ACC112 (cell line): ENCODE measurements around the gene SNX25.
A peak's percentile ranks its signal among the peaks of the same experiment; 100 is the strongest.

ENCODE experiments used
- H2AFZ ChIP-seq: fragments of 200-600 bp; sonication (generic); one replicate; pipeline ENCODE4 v1.6.0; 2017; ENCODE audit warnings: antibody characterized with exemption, low read length; ENCODE audit not compliant: unreplicated experiment
- H3K27ac ChIP-seq: fragments of 200-600 bp; sonication (generic); 2 replicates; pipeline ENCODE4 v1.5.1; 2014; ENCODE audit warnings: low read depth, mild to moderate bottlenecking, antibody characterized with exemption, low read length, moderate library complexity
- H3K27me3 ChIP-seq: fragments of 200-600 bp; sonication (generic); 2 replicates; pipeline ENCODE4 v1.6.1; 2014; ENCODE audit warnings: mild to moderate bottlenecking, antibody characterized with exemption, low read length, moderate library complexity, mixed read lengths; ENCODE audit not compliant: insufficient read depth
- H3K36me3 ChIP-seq: fragments of 200-600 bp; sonication (generic); 2 replicates; pipeline ENCODE4 v1.6.1; 2016; ENCODE audit warnings: mild to moderate bottlenecking, antibody characterized with exemption, low read length, moderate library complexity, mixed read lengths; ENCODE audit not compliant: insufficient read depth
- H3K4me1 ChIP-seq: fragments of 200-600 bp; sonication (generic); one replicate; pipeline ENCODE4 v1.6.1; 2016; ENCODE audit warnings: low read length, mixed read lengths; ENCODE audit not compliant: insufficient read depth, unreplicated experiment, control insufficient read depth
- H3K4me3 ChIP-seq: fragments of 200-600 bp; sonication (generic); 2 replicates; pipeline ENCODE4 v1.5.1; 2014; ENCODE audit warnings: mild to moderate bottlenecking, low read depth, low read length
- H3K79me2 ChIP-seq: fragments of 200-600 bp; sonication (generic); one replicate; pipeline ENCODE4 v1.6.0; 2016; ENCODE audit warnings: low read length; ENCODE audit not compliant: control insufficient read depth, unreplicated experiment, insufficient read depth

SNX25 gene

GRCh38 chr4:185209031-185209851, at the start of gene SNX25:
Gene SNX25 (plus strand): TSS chr4:185209598. CDS start chr4:185209827, 229 bp downstream.
- Histone ChIP-seq H3K27me3 (no peaks in the 10 kb centered on the region), H3K36me3 (no peaks in the 10 kb centered on the region), H3K79me2 (peaks cover 51% of the 10 kb centered on the region), H3K4me1 (peaks cover 20% of the 10 kb centered on the region), H3K27ac (peak within 1 kb of the TSS; percentile 49; the same call in 1 of the 2 replicates), H3K4me3 (peak within 1 kb of the TSS; percentile 80), H2AFZ (peak within 1 kb of the TSS; percentile 96)

GRCh38 chr4:185165605-185166063, 43.8 kb upstream of the SNX25 start:
- Histone ChIP-seq H3K36me3 (peaks cover 17% of the 10 kb centered on the region; the same call in 1 of the 2 replicates), H3K27ac (peak overlapping the region; percentile 18), H3K4me3 (peak overlapping the region; percentile 15; the same call in 1 of the 2 replicates), H3K4me1 (peaks cover 20% of the 10 kb centered on the region), H3K27me3 (no peaks in the 10 kb centered on the region), H2AFZ (peak overlapping the region; percentile 5), H3K79me2 (no peaks in the 10 kb centered on the region)

- Histone ChIP-seq H3K79me2 (peaks cover 2% of the 10 kb centered on the region), H3K36me3 (peaks cover 8% of the 10 kb centered on the region; the same call in 1 of the 2 replicates), H3K27ac (no peak overlapping the region)
Observed at GRCh38 chr4:185167234-185167633, 42.2 kb upstream of the SNX25 start.

GRCh38 chr4:185171373-185172071, 37.9 kb upstream of the SNX25 start:
- Histone ChIP-seq H3K4me1 (peaks cover 10% of the 10 kb centered on the region), H3K36me3 (peaks cover 16% of the 10 kb centered on the region), H2AFZ (no peak overlapping the region), H3K4me3 (no peak overlapping the region), H3K27ac (no peak overlapping the region), H3K79me2 (peaks cover 2% of the 10 kb centered on the region), H3K27me3 (no peaks in the 10 kb centered on the region)

More at GRCh38 chr4:185167234-185167633, 42.2 kb upstream of the SNX25 start:
- Histone ChIP-seq H2AFZ (no peak overlapping the region), H3K4me3 (no peak overlapping the region), H3K27me3 (no peaks in the 10 kb centered on the region), H3K4me1 (peaks cover 20% of the 10 kb centered on the region)

GRCh38 chr4:185179488-185179887, 29.9 kb upstream of the SNX25 start:
- Histone ChIP-seq H3K27me3 (no peaks in the 10 kb centered on the region), H3K36me3 (peaks cover 6% of the 10 kb centered on the region; the same call in 1 of the 2 replicates), H3K27ac (no peak overlapping the region), H3K4me3 (no peak overlapping the region), H3K79me2 (peaks cover 26% of the 10 kb centered on the region), H2AFZ (no peak overlapping the region), H3K4me1 (peaks cover 15% of the 10 kb centered on the region)

GRCh38 chr4:185182239-185182638, 27.2 kb upstream of the SNX25 start:
- peaks cover 15% of the 10 kb centered on the region for H3K4me1 ChIP-seq
- H3K79me2 ChIP-seq, result peaks cover 29% of the 10 kb centered on the region
- no peaks in the 10 kb centered on the region for H3K27me3 ChIP-seq
- H2AFZ ChIP-seq, result no peak overlapping the region
- no peaks in the 10 kb centered on the region for H3K36me3 ChIP-seq
- peak overlapping the region; percentile 46; the same call in 1 of the 2 replicates for H3K27ac ChIP-seq
- H3K4me3 ChIP-seq, result no peak overlapping the region

GRCh38 chr4:185183622-185184281, 25.6 kb upstream of the SNX25 start:
- H3K4me1 ChIP-seq, result peaks cover 15% of the 10 kb centered on the region
- H3K27me3 ChIP-seq, result no peaks in the 10 kb centered on the region
- peaks cover 29% of the 10 kb centered on the region for H3K79me2 ChIP-seq
- H3K4me3 ChIP-seq, result no peak overlapping the region
- no peaks in the 10 kb centered on the region for H3K36me3 ChIP-seq
- no peak overlapping the region for H2AFZ ChIP-seq
- H3K27ac ChIP-seq, result no peak overlapping the region

- Histone ChIP-seq H3K27me3 (no peaks in the 10 kb centered on the region), H2AFZ (no peak overlapping the region), H3K36me3 (peaks cover 9% of the 10 kb centered on the region; the same call in 1 of the 2 replicates), H3K79me2 (peaks cover 19% of the 10 kb centered on the region), H3K4me3 (no peak overlapping the region), H3K27ac (no peak overlapping the region), H3K4me1 (peaks cover 8% of the 10 kb centered on the region)
Observed at GRCh38 chr4:185186769-185187168, 22.6 kb upstream of the SNX25 start.

GRCh38 chr4:185189606-185190305, 19.6 kb upstream of the SNX25 start:
- H3K27ac ChIP-seq, result no peak overlapping the region
- H3K79me2 ChIP-seq, result peaks cover 26% of the 10 kb centered on the region
- peaks cover 9% of the 10 kb centered on the region; the same call in 1 of the 2 replicates for H3K36me3 ChIP-seq
- H3K4me1 ChIP-seq, result no peaks in the 10 kb centered on the region
- H2AFZ ChIP-seq, result no peak overlapping the region
- no peaks in the 10 kb centered on the region for H3K27me3 ChIP-seq
- H3K4me3 ChIP-seq, result no peak overlapping the region
